B cell (primary cell): ENCODE results near the gene AQR. TPM values are rescaled to one million over a fixed set of nuclear protein-coding genes. Genes with fewer than 3 reads are reported as not detected.

Source experiments
- ATAC-seq: fragments of 200-7000 bp; cut with Tn5 transposase; one replicate; pipeline ENCODE4 v1.10.0; 2021; ENCODE audit warnings: low read depth, mild to moderate bottlenecking, moderate number of reproducible peaks, moderate library complexity
- CTCF ChIA-PET: fragments of 350-600 bp; sonication (Branson Sonifier 250); formaldehyde crosslinking; loops from one replicate; lab custom pipeline; 2021; ENCODE audit warnings: antibody characterized with exemption, inconsistent platforms; lab: Charles Lee
- POLR2A ChIA-PET: fragments of 350-600 bp; sonication (Branson Sonifier 250); formaldehyde crosslinking; loops from one replicate; lab custom pipeline; 2021; ENCODE audit warnings: antibody characterized with exemption; lab: Charles Lee
- DNase-seq: peaks from one replicate; pipeline ENCODE4 v3.0.0; 2013
- H2AFZ ChIP-seq: 2 replicates; pipeline ENCODE4 v1.6.1; 2012; ENCODE audit warnings: mild to moderate bottlenecking, low read depth, low read length; ENCODE audit not compliant: insufficient read depth, poor library complexity, severe bottlenecking
- H3K27ac ChIP-seq, 2 donors: 1 replicate in 1 of 2; 2 replicates in 1 of 2; pipeline ENCODE4 v1.5.1; 2012 to 2013; ENCODE audit warnings: low read length in 2 of 2, mild to moderate bottlenecking in 2 of 2, moderate library complexity in 1 of 2
- H3K27me3 ChIP-seq, 4 experiments: fragments of 200-600 bp in 1 of 4; sonication (generic) in 1 of 4; replicated peaks in 1 of 4; 1 replicate in 2 of 4; 2 replicates in 2 of 4; pipeline versions ENCODE4 v1.6.1 to v1.7.0; 2013 to 2016; ENCODE audit warnings: low read length in 3 of 4, mild to moderate bottlenecking in 2 of 4, mixed read lengths in 1 of 4, moderate library complexity in 1 of 4; ENCODE audit not compliant: insufficient read depth in 4 of 4, control insufficient read depth in 3 of 4; ENCODE audit errors: control extremely low read depth in 1 of 4
- H3K36me3 ChIP-seq, 2 experiments: replicated peaks in 1 of 2; 1 replicate in 1 of 2; 2 replicates in 1 of 2; pipeline versions ENCODE4 v1.6.1 to v1.7.1; 2013; ENCODE audit warnings: low read length in 1 of 2; ENCODE audit not compliant: insufficient read depth in 2 of 2, control insufficient read depth in 1 of 2; ENCODE audit errors: control extremely low read depth in 1 of 2, extremely low read depth in 1 of 2
- H3K4me1 ChIP-seq, 2 donors: fragments of 200-600 bp in 1 of 2; sonication (generic) in 1 of 2; 1 replicate in 1 of 2; 2 replicates in 1 of 2; pipeline versions ENCODE4 v1.5.1 to v1.6.1; 2013 to 2017; ENCODE audit warnings: low read length in 2 of 2; ENCODE audit not compliant: control insufficient read depth in 2 of 2, insufficient read depth in 2 of 2
- H3K4me2 ChIP-seq: replicated peaks from 2 replicates; pipeline ENCODE3; 2012; ENCODE audit warnings: mild to moderate bottlenecking, low read depth, low read length; ENCODE audit not compliant: poor library complexity, severe bottlenecking
- H3K4me3 ChIP-seq, 5 experiments: fragments of 200-600 bp in 1 of 5; sonication (generic) in 1 of 5; 1 replicate in 3 of 5; 2 replicates in 2 of 5; pipeline versions ENCODE4 v1.5.1 to v1.7.0; 2011 to 2016; ENCODE audit warnings: low read length in 4 of 5, mild to moderate bottlenecking in 4 of 5, low read depth in 2 of 5, control low read depth in 1 of 5, moderate library complexity in 1 of 5; ENCODE audit not compliant: insufficient read depth in 1 of 5; ENCODE audit errors: control extremely low read depth in 1 of 5, extremely low read depth in 1 of 5
- H3K79me2 ChIP-seq: fragments of 200-600 bp; sonication (generic); one replicate; pipeline ENCODE4 v1.6.0; 2016; ENCODE audit warnings: low read length; ENCODE audit not compliant: control insufficient read depth, insufficient read depth
- H3K9ac ChIP-seq: fragments of 200-600 bp; sonication (generic); 2 replicates; pipeline ENCODE4 v1.6.1; 2017; ENCODE audit warnings: mild to moderate bottlenecking, low read length, moderate library complexity
- H3K9me3 ChIP-seq, 3 donors: one replicate each; pipeline versions ENCODE4 v1.6.1 to v1.7.1; 2013; ENCODE audit warnings: low read length in 2 of 3; ENCODE audit not compliant: control insufficient read depth in 2 of 3, insufficient read depth in 1 of 3; ENCODE audit errors: control extremely low read depth in 1 of 3
- H4K20me1 ChIP-seq: 2 replicates; pipeline ENCODE4 v1.6.0; 2012; ENCODE audit warnings: mild to moderate bottlenecking, low read length; ENCODE audit not compliant: insufficient read depth, control insufficient read depth, poor library complexity, severe bottlenecking
- H3K27ac Mint-ChIP-seq: one replicate; pipeline ENCODE4 v1.8.0; 2021; ENCODE audit warnings: mixed read lengths
- H3K27me3 Mint-ChIP-seq: one replicate; pipeline ENCODE4 v1.8.0; 2021; ENCODE audit warnings: mixed read lengths
- H3K4me1 Mint-ChIP-seq: one replicate; pipeline ENCODE4 v1.8.0; 2021; ENCODE audit warnings: mixed read lengths
- H3K4me3 Mint-ChIP-seq: one replicate; pipeline ENCODE4 v1.8.0; 2021; ENCODE audit warnings: mixed read lengths
- H3K9me3 Mint-ChIP-seq: one replicate; pipeline ENCODE4 v1.8.0; 2022; ENCODE audit warnings: mixed read lengths; ENCODE audit not compliant: insufficient read depth
- CTCF ChIP-seq: fragments of 200-600 bp; IDR thresholded peaks from one replicate; pipeline ENCODE4 v1.8.0; 2022; ENCODE audit warnings: antibody characterized with exemption, mild to moderate bottlenecking
- EZH2 ChIP-seq: IDR thresholded peaks from 2 replicates; pipeline ENCODE4 v1.6.1; 2012; ENCODE audit warnings: borderline replicate concordance, low read depth, mild to moderate bottlenecking, moderate library complexity, low read length; ENCODE audit not compliant: insufficient read depth, poor library complexity, severe bottlenecking
- WGBS: methylation state at CpG from one replicate; pipeline ENCODE4 v1.1.5; 2013; ENCODE audit warnings: missing lambda C conversion rate; ENCODE audit not compliant: insufficient coverage; 5-methylcytosine and 5-hydroxymethylcytosine counted together
- intact Hi-C: fragments of 100-400 bp; cut with micrococcal nuclease; formaldehyde crosslinking; loops from one replicate; pipeline ENCODE4 v1.10.0; 2022
- polyA plus RNA-seq: library from polyadenylated mRNA; depleted of rRNA; stranded (reverse); fragments of >200 nt; gene quantifications from 2 replicates; pipeline ENCODE4 v1.2.3, GENCODE V29; 2012
- total RNA-seq, 2 donors: library from RNA; stranded (reverse); fragments of 120-200 nt in 1 of 2; gene quantifications; 1 replicate in 1 of 2; 2 replicates in 1 of 2; pipeline versions ENCODE4 v1.2.3 to v1.2.4, GENCODE V29; 2013 to 2022

Gene AQR
- total and polyA plus RNA-seq, 2 donors (not counting 1 experiment from before 2014, with no cell fraction given) = 24.2 to 41.7 TPM

GRCh38 chr15:34973512-34973911 lies 4.0 kb upstream of the AQR start:
- H3K4me1 Mint-ChIP-seq = peaks cover 15% of the 10 kb centered on the region
- H3K36me3 ChIP-seq = no peaks in the 10 kb centered on the region

More at GRCh38 chr15:34973512-34973911, 4.0 kb upstream of the AQR start:
- Mint-ChIP-seq H3K4me3 (no peak overlapping the region), H3K27me3 (no peaks in the 10 kb centered on the region), H3K27ac (peak overlapping the region; percentile 22), H3K9me3 (no peaks in the 10 kb centered on the region)
- Histone ChIP-seq H2AFZ (no peak overlapping the region), H3K9me3 (no peaks in the 10 kb centered on the region), H4K20me1 (peaks cover 4% of the 10 kb centered on the region), H3K9ac (no peak overlapping the region), H3K4me3 (no peak overlapping the region), H3K4me1 (peaks cover 8 to 12% of the 10 kb centered on the region in 2 donors), H3K27ac (no peak overlapping the region), H3K27me3 (no peaks in the 10 kb centered on the region), H3K4me2 (no peak overlapping the region), H3K79me2 (peaks cover 20% of the 10 kb centered on the region)
- TF ChIP-seq EZH2 (no peak), CTCF (no peak)
- WGBS = 100% methylated on average over 1 of the region's 2 CpGs
- DNase-seq (no peak), ATAC-seq (no peak)
- intact Hi-C loops = no loop called here
- ChIA-PET POLR2A (no interaction called here), CTCF (interaction anchor here (1.2 to 1.8 kb wide), 2 partner anchors 15 to 53 kb away, joined by 3 to 6 read pairs; partner anchors contain the start of gene ZNF770)
